Measurements from ENCODE around the gene RAD9A.

Gene RAD9A

DNA sequence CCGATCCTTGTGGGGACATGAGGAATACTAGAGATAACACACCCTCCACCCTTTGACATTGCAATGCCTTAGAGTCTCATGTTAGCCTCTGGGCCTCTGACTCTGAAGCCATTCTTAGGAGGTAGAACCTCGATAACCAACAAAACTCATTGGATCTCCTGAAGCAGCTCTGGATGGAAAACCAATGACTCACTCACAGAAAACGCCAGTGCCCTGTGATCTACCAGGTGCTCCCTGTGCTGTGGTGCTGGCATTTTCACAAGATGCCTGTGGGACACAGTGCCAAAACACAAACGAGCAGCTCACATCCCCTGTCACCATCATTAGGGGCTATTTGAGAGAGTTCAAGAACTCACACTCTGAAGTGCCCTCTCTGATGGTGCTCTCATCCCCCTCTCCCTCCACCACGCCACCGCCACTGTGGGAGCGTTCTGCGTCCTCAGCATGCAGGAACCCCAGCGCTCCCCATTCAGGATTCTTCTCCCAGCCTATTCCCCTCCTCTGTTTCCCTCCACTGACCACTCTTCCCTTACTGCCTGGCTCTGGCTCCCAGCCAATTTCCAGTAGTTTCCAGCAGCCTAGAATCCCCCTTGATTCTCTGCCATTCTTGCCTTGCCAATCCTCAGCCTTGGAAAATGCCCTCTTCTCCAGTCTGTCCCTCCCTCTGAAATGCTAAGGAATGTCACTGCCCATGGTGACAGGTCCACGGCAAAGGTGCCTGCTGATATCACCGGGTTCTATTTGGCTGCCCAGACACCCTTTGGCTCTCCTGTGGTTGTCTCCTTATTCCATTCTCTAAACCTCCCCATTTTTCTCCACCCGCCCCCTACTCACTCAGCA is 33.7 kb upstream of the RAD9A start:
- no peak for DNase-seq

DNA sequence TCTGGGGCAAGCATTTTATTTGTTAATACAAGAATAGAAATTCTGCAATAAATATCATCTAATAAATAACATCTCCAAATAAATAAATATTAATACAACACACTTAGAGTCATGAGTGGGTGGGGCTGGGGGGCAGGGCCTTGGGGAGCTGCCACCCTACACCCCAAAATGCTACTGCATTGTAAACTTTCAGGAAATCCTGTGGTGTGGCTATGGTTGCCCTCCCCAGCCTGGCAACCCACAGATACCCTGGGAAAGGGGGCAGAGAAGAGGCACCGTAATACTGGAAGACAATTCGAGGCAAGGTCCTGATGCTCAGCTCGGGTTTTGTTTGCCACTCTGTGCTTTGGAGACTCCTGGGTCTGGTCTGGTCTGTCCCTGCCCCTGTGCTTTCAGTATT is 27.6 kb upstream of the RAD9A start:
- no peak for DNase-seq

DNA sequence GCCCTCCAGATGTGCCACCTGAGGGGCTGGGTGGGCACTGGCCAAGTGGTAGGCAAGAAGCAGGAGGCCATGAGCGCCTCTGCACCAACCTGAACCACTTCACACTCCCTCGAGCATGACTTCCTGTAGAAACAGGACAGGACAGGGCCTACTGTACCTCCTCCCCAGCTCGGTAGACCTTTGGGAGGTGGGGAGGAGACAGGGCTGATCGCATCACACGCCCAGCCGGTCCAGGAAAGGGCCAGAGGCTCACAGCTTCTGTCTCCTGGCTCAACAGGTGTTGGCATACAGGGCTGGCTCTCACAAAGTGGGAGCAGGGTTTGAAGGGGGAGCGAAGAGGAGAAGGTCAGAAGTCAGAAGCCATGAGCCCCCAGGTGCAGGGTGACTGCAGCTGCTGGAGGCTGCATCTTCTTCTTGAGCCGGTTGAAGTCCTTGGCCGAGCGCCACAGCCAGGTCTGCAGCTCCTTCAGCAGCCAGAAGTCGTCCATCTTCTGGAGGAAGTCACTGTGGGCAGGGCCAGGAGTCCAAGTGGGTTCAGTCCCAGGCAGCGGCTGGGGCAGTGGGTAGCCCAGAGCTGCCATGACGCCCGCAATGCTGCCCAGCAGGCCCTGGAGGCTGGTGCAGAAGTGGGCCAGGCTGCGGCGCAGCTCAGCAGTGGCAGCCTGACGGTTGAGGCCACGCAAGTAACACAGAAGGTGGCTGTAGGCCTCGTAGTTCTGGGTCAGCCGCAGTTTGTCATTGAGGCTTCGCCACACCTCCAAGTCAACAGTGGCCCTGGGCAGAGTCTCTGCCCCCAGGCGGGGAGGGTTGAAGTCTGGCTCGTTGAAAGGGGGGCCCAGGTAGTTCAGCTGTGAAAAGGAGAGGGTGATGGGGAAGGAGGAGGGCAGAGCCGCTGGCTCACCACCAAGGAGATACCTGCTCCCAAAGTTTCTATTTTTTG is 26.7 kb upstream of the RAD9A start:
- DNase-seq, result no peak

DNA sequence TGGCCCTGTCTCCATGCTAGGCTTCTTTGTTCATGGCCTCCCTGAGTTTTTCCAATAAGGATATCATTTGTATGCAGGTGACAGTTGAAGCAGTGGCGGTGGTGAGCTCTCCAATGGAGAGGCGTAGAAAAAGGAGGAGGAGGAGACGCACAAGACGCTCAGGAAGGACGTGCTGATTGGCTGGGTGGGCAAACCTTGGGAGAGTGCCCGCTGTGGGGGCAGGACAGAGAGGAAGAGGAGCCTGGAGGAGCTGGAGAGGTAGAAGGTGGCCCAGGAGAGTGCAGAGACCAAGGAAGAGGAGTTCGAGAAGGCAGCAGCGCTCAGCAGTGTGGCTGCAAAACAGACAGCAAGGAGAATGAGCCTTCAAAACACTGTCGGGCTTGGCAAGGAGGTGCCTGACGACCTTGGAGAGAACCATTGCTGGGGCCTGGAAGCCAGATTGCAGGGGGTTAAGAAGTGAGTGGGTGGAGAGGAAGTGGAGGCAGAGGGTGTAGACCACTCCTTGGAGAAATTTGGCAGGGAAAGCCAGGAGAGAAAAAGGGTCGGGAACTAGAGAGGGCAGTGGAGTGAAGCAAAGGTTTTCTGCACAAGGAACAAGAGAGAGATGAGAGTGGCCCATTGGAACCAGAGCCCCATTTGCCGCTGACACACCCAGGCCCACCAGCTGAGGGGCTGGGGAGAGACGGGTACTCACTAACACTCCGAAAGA is 25.9 kb upstream of the RAD9A start:
- no peak for DNase-seq

GRCh38 chr11:67366546-67366945 is 25.2 kb upstream of the RAD9A start:
- DNase-seq, result no peak

DNA sequence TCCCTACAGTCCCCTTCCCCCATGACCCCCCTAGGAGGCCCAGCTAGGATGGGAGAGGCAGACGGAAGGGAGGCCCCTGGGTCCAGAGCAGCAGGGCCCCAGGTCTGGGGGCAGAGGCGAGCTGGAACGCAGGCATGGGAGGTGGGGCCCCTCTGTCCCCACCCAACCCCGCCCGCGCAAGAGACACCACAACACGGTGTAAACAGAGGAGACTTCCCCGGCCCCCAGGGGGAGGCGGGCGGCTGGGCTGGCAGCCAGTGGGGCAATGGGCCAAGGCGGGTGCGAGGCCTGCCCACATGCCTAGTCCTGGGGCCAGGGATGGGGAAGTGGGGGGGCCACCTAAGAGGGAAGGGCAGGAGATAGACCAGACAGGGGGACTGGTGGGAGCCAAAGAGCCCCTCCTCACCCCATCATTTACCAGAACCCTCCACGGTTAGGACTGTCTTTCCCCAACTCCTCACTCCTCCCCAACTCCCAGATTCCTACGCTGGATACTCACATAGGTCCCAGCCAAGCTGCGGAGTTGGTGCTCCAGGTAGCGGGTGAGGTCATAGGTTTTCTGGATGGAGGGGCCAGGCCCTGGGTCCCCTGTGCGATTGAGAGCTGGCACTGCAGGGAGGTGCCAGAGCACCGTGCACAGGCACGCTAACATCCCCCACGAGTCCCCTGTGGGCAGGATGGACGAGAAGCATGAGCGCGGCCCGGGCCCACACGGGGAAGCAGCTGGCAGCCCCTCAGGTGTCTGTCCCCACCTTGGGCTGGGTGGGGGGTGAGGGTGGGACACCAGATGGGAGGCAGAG is 24.6 kb upstream of the RAD9A start:
- no peak for DNase-seq

- DNase-seq, result no peak
These were observed 24.0 kb upstream of the RAD9A start for GRCh38 chr11:67367761-67368227.

GRCh38 chr11:67368621-67369020 is 23.2 kb upstream of the RAD9A start:
- no peak for DNase-seq

DNA sequence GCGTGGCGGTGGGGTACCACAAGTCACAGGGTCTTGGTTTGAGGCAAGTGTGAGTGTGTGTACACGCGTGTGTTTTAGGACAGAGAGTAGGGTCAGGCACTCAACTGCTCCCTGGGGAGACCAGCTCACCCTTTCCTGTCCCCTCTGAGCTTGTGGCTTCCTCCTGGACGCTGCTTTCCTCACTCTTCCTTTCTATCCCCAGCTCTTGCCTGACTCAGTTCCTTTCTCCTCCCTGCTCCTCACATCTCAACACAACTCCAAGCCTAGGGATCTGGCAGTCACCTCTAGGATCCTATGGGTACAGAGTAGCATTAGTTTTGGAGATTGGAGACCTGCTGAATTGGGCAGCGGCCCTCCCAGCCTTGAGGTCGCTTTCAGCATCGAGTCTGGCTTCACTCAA is 22.5 kb upstream of the RAD9A start:
- no peak for DNase-seq

GRCh38 chr11:67369801-67370284 is 21.9 kb upstream of the RAD9A start:
- no peak for DNase-seq

DNA sequence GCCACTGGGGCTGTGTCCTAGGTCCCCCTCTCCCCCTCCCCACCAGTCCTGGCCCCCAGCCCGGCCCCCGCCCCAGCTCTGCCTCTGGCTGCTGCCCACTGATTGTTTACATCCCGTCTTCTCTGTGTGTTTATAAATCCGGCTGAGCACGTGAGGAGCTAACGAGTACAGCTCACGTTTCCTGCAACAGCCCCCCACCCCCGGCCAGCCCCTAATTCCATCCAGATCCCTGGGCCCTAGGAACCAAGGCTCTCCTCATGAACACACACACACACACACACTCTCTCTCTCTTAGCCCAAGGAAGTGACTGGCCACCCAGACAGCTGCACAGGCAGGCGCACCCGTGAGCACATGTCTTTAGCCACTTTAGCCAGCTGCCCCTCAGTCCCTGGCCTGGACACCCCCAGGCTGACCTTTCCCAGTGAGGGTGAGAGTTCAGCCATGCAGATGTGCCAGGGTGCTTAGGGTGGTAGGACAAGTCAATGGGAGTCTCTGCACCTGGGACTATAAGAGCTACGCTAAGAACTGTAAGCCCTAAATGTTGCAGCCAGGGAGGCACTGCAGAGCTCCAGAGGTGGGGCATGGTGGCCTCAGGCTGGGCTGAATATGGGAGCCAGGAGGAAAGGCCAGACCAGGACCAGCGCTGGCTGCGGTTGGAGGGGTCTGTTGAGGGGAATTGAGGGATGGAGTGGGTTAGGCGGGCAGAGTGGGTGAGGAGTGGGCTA is 21.3 kb upstream of the RAD9A start:
- DNase-seq, result no peak

- DNase-seq, result no peak
These were observed 20.4 kb upstream of the RAD9A start for GRCh38 chr11:67371189-67371910.

- no peak for DNase-seq
These were observed 19.9 kb upstream of the RAD9A start for GRCh38 chr11:67371911-67372320.

DNA sequence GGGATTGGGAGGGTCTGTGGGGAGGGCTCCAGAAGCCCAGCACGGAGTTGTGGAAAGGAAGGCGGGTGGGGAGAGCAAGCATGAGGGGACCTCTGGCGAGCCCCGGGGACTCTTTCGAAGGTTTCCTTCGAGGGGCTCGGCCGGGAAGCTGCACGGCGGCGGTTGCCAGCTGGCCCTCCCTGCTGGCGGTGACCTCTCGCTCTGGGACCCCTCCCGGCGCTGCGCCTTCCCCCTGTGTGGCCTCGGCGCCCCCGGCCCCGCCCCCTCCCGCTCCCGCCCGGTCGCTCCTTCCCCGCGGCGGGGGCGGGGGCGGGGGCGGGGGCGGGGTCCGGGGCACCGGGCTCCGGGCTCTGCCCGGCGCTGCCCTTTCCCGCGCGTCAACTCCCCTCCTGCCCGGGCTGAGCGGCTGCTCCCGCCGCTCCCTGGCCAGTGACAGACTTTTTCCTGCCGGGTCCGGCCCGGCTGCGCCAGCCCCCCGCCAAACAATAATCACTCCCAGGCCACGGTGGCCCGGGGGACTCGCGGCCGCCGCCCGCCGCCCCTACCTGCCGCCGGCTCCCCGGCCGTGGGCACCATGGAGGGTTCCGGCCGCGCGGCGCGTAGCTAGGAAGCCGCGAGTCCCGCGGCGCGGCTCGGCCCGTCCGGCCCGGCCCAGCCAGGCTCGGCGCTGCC is 19.3 kb upstream of the RAD9A start:
- DNase-seq, result no peak

DNA sequence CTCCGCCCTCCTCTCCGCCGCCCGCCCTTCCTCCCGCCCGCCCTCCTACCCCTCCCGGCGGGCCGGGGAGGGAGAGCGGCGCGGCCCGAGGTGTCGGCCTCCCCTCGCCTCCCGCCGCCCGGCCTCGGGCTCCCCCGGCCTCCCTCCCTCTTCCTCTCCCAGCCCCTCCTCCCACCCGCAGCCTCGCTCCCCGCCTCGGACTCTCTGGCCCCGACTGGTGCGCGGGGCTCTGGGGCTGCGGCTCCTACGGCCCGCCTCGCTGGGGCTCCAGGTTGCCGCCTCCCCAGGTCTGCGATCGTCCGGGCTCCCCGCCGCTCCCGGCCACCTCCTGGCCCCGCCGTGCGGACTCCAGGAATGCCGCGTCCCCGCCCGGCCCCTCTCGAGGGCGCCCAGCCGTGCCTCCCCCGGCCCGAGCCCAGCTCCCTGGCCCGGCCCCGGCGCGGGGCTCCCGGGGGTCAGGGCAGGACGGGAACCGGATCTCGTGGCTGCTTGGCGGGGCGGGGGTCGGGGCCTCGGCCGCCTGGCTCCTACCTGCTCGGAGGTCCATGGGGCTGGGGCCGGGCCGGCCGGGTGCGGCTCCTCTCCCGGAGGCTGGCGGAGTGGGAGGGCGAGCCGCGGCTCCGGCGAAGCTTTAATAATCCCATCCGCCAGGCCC is 18.7 kb upstream of the RAD9A start, which contains the start of gene CLCF1:
Gene CLCF1 (minus strand): TSS at position 606 of the 655 bp plus-strand sequence. CDS start 59 bp downstream, at position 547.
- no peak for DNase-seq

DNA sequence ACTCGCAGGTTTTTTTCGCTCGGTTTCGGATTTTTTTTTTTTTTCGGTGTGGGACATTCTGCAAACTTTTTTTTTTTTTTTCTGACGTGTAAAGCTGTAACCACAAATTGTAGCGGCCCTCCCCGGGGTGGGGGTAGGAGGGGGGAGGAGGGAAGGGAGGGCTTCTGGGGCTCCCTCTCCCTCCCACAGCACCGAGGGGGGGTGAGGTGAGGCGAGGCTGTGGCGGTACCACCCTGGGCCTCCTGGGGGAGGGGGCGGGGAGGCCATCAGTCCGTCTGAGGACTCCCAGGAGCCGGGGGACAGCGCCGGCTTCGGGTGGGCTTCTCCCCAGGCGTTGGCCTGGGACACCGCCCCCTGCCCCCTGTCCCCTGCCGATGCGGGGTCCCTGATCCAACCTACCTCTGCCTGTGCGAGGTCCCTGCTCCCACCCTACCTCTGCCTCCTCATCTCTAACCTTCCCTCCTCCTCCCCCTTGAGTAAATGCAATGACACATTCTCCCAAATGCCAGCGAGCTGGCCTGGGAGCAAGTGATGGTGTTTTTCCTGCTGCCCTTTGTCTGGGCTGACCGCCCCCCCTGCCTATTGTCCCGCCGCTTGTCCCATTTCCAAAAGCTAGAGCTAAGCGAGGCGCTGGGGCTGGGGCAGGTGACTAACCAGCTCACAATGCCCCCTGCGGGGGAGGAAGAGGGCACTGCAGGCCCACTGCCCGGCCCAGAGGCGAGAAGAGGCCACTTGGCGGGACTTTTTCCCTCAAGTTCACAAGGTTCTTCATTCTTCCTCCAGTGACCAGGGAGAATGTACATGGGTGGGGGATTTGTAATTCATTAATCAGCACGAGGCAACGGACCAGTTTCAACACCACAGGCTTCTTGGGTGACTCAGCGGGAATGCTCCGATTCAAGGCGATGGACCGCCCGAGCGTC is 17.9 kb upstream of the RAD9A start:
- DNase-seq, result peak; percentile 61

DNA sequence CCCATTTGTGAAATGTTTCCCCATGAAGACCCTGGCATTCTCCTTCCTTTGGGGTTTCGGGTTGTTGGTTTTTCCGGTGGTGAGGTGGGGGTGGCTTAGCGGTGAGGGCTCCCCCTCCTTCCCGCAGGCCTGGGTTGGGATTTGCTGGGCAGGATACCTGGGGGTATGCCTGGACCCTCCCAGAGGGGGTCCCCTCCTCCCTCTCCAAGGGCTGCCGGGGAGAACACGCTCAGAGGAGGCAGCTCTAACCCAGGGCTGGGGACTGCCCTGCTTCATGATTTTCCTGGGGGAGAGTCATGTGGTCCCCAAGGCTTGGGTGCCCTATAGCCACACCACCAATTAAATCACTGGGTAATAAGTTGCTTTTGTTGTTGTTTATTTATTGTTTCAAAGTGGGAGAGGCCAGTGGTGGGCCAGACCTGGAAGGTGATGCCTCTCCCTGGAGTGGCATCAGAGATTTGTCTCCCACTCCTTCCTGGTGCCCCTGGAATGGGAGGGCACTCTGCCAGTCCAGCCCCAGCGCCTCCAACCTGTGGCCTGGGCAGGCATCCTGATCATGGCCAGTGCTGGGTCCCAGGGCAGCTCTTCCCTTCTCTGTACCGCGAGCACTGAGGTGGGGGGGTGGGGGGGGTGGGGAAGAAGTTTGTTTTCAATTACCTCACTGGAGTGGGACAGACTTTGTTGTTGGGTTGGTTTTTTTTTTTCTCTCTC is 17.1 kb upstream of the RAD9A start:
- no peak for DNase-seq
